Panc1 (cell line): ENCODE measurements around the gene TRIO. TPM values are rescaled to one million over a fixed set of nuclear protein-coding genes. Genes with fewer than 3 reads are reported as not detected.

Experiments
- ATAC-seq: fragments of 200-7000 bp; cut with Tn5 transposase; 2 replicates; pipeline ENCODE4 v1.9.1; 2020; ENCODE audit warnings: mild to moderate bottlenecking, moderate library complexity
- BruUV-seq: library from RNA; stranded (reverse); fragments of 400-500 nt; replicated peaks from 2 replicates; lab custom pipeline; 2021; lab: Mats Ljungman, UMichigan
- CTCF ChIA-PET: fragments of 300-600 bp; sonication (Branson Sonifier 250); formaldehyde crosslinking; loops from one replicate; lab custom pipeline; 2022; ENCODE audit warnings: antibody characterized with exemption; lab: Charles Lee
- POLR2A ChIA-PET: fragments of 300-600 bp; sonication (Branson Sonifier 250); formaldehyde crosslinking; loops from one replicate; lab custom pipeline; 2022; ENCODE audit warnings: antibody characterized with exemption; lab: Charles Lee
- DNase-seq: peaks from one replicate; pipeline ENCODE4 v3.0.0-alpha.2; 2010; ENCODE audit warnings: low read depth, low spot score
- H3K27ac ChIP-seq: 2 replicates; pipeline ENCODE4 v1.5.1; 2011; ENCODE audit warnings: mild to moderate bottlenecking, low read length, inconsistent platforms
- H3K27me3 ChIP-seq: fragments of 200-500 bp; sonication (Bioruptor generic); 2 replicates; pipeline ENCODE4 v1.6.0; 2014; ENCODE audit warnings: low read length, inconsistent platforms; ENCODE audit not compliant: control insufficient read depth, insufficient read depth
- H3K36me3 ChIP-seq: fragments of 200-500 bp; sonication (Bioruptor generic); 2 replicates; pipeline ENCODE4 v1.5.1; 2014; ENCODE audit warnings: inconsistent platforms, mild to moderate bottlenecking, low read length, moderate library complexity; ENCODE audit not compliant: control insufficient read depth, insufficient read depth
- H3K4me1 ChIP-seq: 2 replicates; pipeline ENCODE4 v1.5.1; 2011; ENCODE audit warnings: inconsistent platforms, mild to moderate bottlenecking, low read length, moderate library complexity; ENCODE audit not compliant: control insufficient read depth, insufficient read depth
- H3K4me3 ChIP-seq, 2 experiments: 2 replicates each; pipeline ENCODE4 v1.5.1; 2011 to 2012; ENCODE audit warnings: low read depth in 2 of 2, low read length in 2 of 2, mild to moderate bottlenecking in 2 of 2, inconsistent platforms in 1 of 2, moderate library complexity in 1 of 2
- H3K9me3 ChIP-seq: fragments of 200-500 bp; sonication (Bioruptor generic); 2 replicates; pipeline ENCODE4 v1.5.1; 2014; ENCODE audit warnings: low read depth, mild to moderate bottlenecking, inconsistent platforms, low read length, moderate library complexity; ENCODE audit not compliant: control insufficient read depth, insufficient read depth
- CTCF ChIP-seq: fragments of 450-650 bp; IDR thresholded peaks from 2 replicates; pipeline ENCODE4 v1.5.1; 2017; ENCODE audit warnings: mild to moderate bottlenecking
- POLR2AphosphoS5 ChIP-seq: IDR thresholded peaks from 2 replicates; pipeline ENCODE4 v1.6.1; 2012; ENCODE audit warnings: mild to moderate bottlenecking, low read depth, low read length, moderate library complexity
- REST ChIP-seq, 2 experiments: IDR thresholded peaks; 2 replicates each; pipeline ENCODE4 v1.6.1; 2011 to 2012; ENCODE audit warnings: low read depth in 2 of 2, control low read depth in 1 of 2, low read length in 1 of 2, mild to moderate bottlenecking in 1 of 2, moderate library complexity in 1 of 2; ENCODE audit not compliant: insufficient read depth in 1 of 2
- SIN3A ChIP-seq: IDR thresholded peaks from 2 replicates; pipeline ENCODE4 v1.6.1; 2012; ENCODE audit warnings: low read depth, mild to moderate bottlenecking, low read length, moderate library complexity, borderline replicate concordance; ENCODE audit not compliant: insufficient read depth
- TCF7L2 ChIP-seq: IDR thresholded peaks from 2 replicates; pipeline ENCODE4 v1.6.1; 2011; ENCODE audit warnings: mild to moderate bottlenecking, low read depth, low read length, inconsistent platforms
- in situ Hi-C: cut with HindIII; loops from 2 replicates; pipeline ENCODE4 v1.10.0; 2016; ENCODE audit warnings: low sequenced_read_pairs, low pct_unique_long_range_greater_than_20kb
- intact Hi-C: fragments of 100-400 bp; cut with micrococcal nuclease; formaldehyde crosslinking; loops from one replicate; pipeline ENCODE4 v1.10.0; 2022; ENCODE audit not compliant: unreplicated experiment
- total RNA-seq: library from RNA; stranded (reverse); gene quantifications from one replicate; pipeline ENCODE4 v1.2.1, GENCODE V29; 2021; ENCODE audit not compliant: unreplicated experiment

The TRIO gene
- total RNA-seq, 1 experiment from 2014 or later = 349 TPM

- no TSS peak for BruUV-seq
- intact Hi-C loops = no loop called here
Observed at GRCh38 chr5:14241141-14241540, 98.0 kb downstream of the TRIO start.

GRCh38 chr5:14242447-14242846, 99.3 kb downstream of the TRIO start:
- Histone ChIP-seq H3K27ac (peak overlapping the region; percentile 86), H3K4me1 (peaks cover 100% of the 10 kb centered on the region), H3K9me3 (no peaks in the 10 kb centered on the region), H3K27me3 (no peaks in the 10 kb centered on the region), H3K4me3 (no peak overlapping the region), H3K36me3 (no peaks in the 10 kb centered on the region; the same call in 1 of the 2 replicates)
- ChIA-PET CTCF (interaction anchor here (0.6 kb wide), 1 partner anchor 40 kb away, joined by 7 read pairs; no protein-coding TSS in a partner anchor), POLR2A (interaction anchor here (0.6 kb wide), 1 partner anchor 95 kb away, joined by 3 read pairs; no protein-coding TSS in a partner anchor)
- no TSS peak for BruUV-seq
- intact Hi-C loops (no loop called here), in situ Hi-C loops (no loop called here)
- no peak for TF ChIP-seq SIN3A
- TF ChIP-seq TCF7L2 = 0 out of 2 replicates have a peak, but pooled peaks have one; percentile 32
- no peak for TF ChIP-seq REST (IDR thresholded peaks at IDR 0.05; ENCODE audit: insufficient read depth in 1 of 2, low read depth in 2 of 2, low read length in 1 of 2)
- TF ChIP-seq CTCF = peak; percentile 25; the same call in 1 of the 2 replicates
- TF ChIP-seq POLR2AphosphoS5 = no peak
- DNase-seq = no peak
- no peak for ATAC-seq

More at GRCh38 chr5:14241141-14241540, 98.0 kb downstream of the TRIO start:
- Histone ChIP-seq H3K36me3 (no peaks in the 10 kb centered on the region; the same call in 1 of the 2 replicates), H3K9me3 (no peaks in the 10 kb centered on the region), H3K27ac (peak overlapping the region; percentile 86), H3K4me3 (no peak overlapping the region), H3K27me3 (no peaks in the 10 kb centered on the region), H3K4me1 (peaks cover 99% of the 10 kb centered on the region)
- ChIA-PET CTCF (no interaction called here), POLR2A (no interaction called here)
- ATAC-seq = no peak
- in situ Hi-C loops = no loop called here
- no peak for DNase-seq
- TF ChIP-seq CTCF (no peak), POLR2AphosphoS5 (no peak), SIN3A (no peak), REST (IDR thresholded peaks at IDR 0.05; ENCODE audit: insufficient read depth in 1 of 2, low read depth in 2 of 2, low read length in 1 of 2) (no peak), TCF7L2 (no peak)
